CD4-positive, alpha-beta T cell treated with Interleukin-21 for 1 hour (primary cell): ENCODE data around the gene PSRC1.

ENCODE experiments used
- DNase-seq: peaks from one replicate; pipeline ENCODE4 v3.0.0-alpha.2; 2020

PSRC1 gene

DNA sequence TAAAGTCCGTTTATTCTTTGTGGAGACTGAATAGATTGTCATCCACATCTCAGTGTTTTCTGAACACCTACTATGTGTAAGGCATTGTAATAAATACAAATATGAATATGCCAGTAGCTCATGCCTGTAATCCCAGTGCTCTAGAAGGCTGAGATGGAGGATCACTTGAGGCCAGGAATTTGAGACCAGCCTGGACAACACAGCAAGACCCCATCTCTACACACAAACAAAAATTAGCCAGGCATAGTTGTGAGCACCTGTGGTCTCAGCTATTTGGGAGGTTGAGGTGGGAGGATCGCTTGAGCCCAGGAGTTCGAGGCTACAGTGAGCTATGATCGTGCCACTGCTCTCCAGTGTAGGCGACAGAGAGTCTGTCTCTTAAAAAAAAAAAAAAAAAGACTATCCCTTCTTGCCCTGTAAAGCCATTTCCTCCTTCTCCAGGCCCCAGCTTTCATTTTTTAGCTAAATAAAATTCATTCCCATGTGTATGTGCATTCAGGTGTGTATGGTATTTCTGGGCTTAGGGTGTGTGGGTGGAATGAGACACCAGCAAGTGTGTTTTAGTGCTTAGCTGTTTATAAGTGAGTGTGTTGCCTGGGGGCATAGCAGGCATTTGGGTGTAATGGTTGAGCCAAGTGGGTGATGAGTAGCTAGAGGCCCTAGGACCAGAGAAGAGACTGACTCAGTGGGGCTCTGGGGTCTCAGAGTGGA is 25.8 kb downstream of the PSRC1 start:
- no peak for DNase-seq

DNA sequence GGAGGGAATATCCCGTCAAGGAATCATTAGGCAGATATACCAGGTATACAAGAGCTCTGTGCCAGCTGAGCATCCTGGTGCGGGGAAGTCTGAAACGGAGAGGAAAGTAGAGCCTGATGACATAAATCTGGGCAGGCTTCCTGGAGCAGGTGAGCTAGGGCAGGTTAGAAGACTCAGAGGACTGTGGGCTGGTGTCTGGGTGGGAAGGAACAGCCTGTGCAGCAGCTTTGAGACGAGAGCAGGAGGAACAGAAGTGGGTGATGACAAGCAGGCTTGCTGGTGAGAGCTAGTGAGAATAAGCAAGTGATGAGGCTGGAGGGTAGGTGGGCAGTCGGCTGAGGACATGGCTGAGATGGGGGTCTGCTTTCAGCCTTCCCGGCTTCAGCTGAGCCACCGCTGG is 26.9 kb downstream of the PSRC1 start:
- DNase-seq: no peak

DNA sequence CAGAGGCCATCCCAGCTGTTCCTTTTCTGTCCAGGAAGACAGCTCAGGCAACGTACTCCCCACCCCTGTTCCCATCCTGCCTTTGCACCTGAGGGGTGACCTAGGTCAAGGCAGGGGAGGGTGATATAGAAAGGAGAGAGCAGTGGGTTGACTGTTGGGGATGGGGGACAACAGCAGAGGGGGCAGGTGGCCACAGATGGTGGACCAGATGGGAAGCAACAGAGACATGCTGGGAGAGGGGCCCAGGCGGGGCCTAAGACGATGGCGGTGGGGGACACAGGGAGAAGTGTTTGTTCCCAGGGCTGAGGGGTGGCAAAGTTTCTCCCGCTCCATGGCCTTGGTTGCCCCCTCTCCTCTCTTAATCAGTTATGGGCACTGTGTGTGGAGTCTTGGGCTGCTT is 27.3 kb downstream of the PSRC1 start:
- DNase-seq: no peak

DNA sequence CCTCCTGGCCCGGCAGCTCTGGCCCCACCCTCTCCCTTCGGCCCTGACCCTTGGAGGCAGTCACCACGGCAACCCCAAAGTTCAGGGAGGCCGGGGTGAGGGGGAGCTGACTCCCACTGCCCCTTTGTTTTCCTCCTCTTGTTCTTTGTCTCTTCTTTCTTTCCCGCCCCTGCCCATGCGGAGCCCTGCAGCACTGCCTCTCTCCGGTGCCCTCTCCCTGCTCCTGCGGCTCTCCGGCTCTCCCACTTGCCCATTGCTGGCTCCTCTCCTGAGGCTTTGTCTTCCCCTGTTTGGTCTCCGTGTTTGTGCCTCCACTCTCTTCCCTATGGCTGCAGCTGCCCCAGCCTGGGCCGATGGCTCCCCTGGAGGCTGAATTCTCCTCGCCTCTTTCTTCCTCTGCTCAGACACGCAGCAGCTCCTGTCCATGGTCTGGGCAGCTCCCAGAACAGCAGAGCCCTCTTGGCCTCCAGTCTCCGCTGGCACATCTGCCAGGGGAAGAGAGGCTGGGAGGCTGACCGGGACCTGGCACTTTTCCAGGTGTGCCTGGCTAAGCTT is 27.8 kb downstream of the PSRC1 start:
- DNase-seq: no peak

DNA sequence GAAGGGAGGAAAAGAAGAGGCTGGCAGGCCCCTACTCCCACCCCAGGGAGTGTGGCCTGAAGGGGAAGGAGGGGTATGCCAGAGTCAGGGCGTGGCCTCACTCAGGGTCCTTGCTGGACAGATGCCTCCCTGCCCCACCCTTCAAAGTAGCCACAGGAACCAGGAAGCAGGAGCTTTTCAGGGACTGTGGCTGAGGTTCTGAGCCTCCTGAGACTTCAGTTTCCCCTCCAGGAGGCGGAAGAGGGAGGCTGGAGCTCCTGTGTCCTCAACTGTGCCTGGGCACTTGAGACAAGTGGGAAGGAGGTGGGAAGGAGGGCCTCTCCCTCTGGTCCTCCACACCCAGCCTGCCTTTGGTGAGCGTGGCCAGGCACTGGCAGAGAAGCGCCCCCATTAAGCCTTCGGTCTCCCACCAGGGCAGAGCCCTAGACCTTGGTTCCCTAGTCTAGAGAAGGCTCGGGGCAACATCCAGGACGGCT is 28.3 kb downstream of the PSRC1 start:
- DNase-seq: no peak

DNA sequence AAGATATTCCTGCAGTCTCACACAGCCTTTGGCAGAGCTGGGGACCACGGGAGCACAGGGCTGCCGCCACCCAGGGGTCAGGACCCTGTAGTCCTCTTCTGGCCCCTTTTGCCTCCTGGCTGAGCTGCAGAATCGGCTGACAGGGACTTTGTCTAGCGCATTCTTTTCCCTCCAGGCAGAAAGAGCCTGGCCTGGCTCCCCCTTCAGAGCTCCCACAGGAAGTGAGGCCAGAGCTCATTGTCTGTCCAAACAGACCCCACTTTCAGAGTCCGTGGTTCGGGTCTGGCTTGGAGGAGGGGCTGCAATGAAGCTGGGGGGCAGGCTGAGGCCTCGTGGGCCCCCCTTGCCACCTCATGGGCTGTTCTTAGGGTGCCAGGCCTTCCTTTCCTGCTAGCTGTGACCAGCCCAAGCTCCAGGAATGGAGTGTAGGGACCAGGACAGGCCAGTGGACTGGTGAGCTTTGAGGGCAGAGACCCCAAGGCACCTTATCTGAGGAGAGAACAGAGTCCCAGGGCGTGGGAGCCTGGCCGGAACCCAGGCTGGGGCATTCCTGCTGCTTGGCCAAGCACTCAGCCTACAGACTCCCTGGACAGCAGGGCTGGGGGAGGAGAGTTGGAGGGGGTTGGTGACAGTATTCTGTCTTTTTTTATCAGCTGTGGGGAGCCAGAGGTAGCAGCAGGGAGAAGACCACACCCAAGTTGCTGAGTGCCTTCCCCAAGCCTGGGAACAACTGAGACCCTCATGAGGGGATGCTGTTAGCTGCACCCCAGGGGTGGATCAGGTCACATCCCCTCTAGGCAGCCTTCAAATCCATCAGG is 28.9 kb downstream of the PSRC1 start:
- DNase-seq: no peak

DNA sequence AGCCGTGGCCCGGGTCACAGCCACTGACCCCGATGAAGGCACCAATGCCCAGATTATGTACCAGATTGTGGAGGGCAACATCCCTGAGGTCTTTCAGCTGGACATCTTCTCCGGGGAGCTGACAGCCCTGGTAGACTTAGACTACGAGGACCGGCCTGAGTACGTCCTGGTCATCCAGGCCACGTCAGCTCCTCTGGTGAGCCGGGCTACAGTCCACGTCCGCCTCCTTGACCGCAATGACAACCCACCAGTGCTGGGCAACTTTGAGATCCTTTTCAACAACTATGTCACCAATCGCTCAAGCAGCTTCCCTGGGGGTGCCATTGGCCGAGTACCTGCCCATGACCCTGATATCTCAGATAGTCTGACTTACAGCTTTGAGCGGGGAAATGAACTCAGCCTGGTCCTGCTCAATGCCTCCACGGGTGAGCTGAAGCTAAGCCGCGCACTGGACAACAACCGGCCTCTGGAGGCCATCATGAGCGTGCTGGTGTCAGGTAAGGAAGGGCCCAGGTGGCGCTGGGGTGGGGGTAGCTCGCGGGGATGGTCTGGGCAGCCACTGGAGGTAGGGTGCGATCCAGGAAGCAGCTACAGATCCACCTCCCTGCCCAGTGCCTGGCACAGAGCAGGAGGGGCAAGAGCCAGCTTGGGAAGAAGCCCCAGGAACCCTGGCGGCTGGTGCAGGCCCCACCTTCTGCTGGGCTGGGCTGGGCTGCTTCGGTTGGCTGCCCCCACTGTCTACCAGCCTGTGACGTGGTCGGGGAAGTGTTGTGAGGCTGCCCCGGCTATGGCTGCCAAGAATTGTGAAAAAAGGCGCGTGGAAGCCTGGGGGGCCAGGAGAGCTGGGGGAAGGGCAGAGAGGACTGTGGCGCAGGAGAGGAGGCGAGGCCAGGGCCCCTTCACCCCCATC is 29.8 kb downstream of the PSRC1 start:
- DNase-seq: no peak

DNA sequence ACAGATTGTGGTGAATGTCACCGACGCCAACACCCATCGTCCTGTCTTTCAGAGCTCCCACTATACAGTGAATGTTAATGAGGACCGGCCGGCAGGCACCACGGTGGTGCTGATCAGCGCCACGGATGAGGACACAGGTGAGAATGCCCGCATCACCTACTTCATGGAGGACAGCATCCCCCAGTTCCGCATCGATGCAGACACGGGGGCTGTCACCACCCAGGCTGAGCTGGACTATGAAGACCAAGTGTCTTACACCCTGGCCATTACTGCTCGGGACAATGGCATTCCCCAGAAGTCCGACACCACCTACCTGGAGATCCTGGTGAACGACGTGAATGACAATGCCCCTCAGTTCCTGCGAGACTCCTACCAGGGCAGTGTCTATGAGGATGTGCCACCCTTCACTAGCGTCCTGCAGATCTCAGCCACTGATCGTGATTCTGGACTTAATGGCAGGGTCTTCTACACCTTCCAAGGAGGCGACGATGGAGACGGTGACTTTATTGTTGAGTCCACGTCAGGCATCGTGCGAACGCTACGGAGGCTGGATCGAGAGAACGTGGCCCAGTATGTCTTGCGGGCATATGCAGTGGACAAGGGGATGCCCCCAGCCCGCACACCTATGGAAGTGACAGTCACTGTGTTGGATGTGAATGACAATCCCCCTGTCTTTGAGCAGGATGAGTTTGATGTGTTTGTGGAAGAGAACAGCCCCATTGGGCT is 30.6 kb downstream of the PSRC1 start:
- no peak for DNase-seq

DNA sequence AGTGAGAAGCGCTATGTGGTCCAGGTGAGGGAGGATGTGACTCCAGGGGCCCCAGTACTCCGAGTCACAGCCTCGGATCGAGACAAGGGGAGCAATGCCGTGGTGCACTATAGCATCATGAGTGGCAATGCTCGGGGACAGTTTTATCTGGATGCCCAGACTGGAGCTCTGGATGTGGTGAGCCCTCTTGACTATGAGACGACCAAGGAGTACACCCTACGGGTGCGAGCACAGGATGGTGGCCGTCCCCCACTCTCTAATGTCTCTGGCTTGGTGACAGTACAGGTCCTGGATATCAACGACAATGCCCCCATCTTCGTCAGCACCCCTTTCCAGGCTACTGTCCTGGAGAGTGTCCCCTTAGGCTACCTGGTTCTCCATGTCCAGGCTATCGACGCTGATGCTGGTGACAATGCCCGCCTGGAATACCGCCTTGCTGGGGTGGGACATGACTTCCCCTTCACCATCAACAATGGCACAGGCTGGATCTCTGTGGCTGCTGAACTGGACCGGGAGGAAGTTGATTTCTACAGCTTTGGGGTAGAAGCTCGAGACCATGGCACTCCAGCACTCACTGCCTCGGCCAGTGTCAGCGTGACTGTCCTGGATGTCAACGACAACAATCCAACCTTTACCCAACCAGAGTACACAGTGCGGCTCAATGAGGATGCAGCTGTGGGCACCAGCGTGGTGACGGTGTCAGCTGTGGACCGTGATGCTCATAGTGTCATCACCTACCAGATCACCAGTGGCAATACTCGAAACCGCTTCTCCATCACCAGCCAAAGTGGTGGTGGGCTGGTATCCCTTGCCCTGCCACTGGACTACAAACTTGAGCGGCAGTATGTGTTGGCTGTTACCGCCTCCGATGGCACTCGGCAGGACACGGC is 31.4 kb downstream of the PSRC1 start:
- no peak for DNase-seq

DNA sequence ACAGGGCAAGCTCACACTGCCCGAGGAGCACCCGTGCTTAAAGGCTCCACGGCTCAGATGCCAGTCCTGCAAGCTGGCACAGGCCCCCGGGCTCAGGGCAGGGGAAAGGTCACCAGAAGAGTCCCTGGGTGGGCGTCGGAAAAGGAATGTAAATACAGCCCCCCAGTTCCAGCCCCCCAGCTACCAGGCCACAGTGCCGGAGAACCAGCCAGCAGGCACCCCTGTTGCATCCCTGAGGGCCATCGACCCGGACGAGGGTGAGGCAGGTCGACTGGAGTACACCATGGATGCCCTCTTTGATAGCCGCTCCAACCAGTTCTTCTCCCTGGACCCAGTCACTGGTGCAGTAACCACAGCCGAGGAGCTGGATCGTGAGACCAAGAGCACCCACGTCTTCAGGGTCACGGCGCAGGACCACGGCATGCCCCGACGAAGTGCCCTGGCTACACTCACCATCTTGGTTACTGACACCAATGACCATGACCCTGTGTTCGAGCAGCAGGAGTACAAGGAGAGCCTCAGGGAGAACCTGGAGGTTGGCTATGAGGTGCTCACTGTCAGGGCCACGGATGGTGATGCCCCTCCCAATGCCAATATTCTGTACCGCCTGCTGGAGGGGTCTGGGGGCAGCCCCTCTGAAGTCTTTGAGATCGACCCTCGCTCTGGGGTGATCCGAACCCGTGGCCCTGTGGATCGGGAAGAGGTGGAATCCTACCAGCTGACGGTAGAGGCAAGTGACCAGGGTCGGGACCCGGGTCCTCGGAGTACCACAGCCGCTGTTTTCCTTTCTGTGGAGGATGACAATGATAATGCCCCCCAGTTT is 32.3 kb downstream of the PSRC1 start:
- DNase-seq: no peak

DNA sequence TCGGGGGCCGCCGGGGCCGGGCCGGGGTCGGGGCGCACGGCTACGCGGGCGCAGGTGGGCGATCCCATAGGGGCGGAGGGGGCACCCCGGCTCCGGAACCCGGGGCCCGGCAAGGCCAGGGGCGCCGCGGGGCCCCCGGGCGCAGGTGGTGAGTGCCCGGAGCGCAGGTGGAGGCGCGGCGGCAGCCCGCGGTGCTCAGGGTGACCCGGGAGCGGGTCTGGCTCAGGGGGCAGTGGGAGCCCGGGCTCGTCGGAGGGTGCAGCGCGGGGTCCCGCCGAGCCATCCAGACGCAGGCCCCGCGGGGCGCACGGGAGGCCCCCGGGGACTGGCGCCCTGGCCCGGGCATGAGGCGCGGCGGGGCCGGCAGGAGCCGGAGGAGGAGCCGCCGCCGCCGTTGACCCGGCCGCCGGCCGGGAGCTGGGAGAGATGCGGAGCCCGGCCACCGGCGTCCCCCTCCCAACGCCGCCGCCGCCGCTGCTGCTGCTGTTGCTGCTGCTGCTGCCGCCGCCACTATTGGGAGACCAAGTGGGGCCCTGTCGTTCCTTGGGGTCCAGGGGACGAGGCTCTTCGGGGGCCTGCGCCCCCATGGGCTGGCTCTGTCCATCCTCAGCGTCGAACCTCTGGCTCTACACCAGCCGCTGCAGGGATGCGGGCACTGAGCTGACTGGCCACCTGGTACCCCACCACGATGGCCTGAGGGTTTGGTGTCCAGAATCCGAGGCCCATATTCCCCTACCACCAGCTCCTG is 33.1 kb downstream of the PSRC1 start:
- DNase-seq: no peak

DNA sequence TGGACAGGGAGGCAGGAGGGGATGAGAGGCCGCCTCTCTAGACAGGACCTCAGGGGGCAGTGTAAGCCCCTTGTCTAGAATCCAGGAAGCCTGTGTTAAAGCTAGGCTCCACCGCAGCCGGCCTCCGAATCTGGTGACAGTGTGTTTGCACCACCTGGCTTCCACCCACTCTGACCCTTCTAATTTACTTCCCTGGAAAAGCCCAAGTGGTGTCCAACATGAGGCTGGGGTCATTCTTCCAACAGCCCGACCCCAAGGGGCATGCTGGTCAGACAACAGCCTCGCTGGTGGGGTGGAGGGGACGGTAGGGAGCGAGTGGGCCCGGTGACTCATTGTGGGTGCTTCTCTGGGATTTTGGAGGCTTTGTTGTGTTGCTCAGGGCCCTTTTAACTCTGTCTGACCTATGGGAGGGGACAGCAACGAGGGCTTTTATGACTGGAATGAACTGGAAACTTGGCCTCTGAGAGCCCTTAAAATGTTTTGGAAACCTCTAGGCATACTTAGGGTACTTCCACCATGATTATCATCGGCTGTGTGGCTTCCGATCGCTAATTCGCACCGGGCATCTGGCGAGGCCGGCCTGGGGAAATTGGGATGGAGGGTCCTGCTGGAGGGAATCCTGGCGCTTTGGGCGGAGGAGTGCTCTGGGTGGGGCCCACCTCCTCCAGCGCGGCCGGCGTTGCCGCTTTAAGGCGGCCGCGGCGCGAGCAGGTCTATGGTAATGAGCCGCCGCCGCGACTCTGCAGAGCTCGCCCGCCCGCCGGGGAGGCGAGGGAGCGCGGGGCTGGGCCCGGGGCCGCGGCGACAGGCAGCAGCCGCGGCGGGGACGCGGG is 33.9 kb downstream of the PSRC1 start, which contains the start of gene CELSR2:
Gene CELSR2, plus strand, starts transcription at position 743 of the 833 bp plus-strand sequence. CDS start 541 bp downstream, outside the sequence.
- DNase-seq: peak; percentile 67

DNA sequence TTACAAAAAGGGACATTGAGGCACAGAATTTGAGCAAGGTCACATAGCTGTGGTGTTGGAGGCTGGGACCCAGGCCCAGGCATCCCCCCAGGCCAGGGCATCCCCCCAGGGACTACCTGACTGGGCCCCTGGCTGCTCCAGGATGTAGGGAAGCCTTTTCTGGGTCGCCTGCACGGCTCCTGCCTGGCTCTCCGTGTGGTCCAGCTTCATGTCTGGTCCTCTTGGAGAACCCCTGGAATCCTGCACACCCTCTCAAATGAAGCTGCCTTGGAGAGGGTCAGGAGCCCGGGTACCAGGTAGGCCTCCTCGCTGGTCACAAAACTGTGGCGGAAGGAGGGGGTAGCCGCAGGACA is 34.5 kb downstream of the PSRC1 start:
- no peak for DNase-seq

DNA sequence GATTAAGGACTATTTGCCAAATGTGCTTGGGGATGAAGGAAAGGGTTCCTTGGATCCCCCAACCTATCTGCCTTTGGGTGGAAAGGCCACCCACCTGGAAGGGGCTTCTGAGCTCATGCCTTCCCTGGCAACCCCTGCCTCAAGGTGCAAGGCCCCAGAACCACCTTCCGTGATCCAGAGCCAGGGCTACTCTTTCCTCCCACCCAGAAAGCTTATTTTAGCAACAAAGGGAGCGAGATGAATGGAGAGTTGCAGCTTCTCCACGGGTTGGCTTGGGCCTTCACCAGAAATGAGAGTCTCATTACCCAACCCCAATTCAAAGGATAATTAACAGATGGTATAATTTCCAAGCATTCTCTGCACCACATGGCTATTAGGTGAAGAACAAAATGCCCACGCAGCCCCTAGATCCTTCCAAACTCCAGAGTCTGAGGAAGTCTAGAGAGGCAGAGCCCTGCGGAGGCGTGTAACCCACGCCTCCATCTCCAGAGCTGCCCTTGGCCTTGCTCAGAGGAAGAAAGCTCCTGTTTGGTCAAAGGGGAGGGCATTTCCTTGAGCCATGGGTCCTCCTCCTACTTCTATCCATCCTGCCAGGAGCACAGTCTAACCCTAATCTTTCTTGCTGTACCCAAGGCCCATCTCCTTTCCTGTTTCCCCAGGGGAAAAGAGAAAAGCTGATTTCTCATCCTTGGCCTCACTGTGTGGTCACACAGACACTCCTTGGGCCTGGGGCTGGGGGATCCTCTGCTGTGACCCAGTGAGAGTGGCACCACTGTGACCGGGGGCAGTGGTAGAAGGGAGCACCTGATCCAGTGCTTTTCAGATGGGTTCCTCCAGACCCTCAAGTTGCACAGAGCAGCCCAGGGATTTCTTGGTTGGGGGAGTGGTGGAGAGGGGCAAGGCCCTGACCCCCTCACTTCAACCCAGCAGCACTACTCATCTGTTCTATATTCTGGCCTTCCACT is 35.3 kb downstream of the PSRC1 start:
- no peak for DNase-seq

DNA sequence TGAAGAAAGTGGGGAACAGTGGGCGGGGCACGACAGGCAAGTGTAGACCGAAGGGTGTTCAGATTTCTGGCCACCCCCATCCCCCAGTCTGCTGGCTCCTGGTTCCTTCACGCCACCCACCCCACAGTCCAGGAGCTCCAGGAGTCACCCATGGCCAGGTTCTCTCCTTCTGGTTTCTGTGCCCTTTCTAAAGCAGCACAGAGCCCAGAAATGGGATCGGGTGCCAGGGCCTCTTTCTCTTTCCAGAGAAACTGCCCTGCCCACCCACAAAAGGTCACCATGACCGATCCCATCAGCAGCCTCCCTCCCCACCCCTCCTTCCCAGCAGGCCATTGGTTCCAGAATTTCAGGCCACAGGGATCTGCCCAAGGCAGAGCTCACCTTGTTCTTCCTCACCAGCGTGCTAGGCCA is 36.8 kb downstream of the PSRC1 start:
- DNase-seq: no peak

DNA sequence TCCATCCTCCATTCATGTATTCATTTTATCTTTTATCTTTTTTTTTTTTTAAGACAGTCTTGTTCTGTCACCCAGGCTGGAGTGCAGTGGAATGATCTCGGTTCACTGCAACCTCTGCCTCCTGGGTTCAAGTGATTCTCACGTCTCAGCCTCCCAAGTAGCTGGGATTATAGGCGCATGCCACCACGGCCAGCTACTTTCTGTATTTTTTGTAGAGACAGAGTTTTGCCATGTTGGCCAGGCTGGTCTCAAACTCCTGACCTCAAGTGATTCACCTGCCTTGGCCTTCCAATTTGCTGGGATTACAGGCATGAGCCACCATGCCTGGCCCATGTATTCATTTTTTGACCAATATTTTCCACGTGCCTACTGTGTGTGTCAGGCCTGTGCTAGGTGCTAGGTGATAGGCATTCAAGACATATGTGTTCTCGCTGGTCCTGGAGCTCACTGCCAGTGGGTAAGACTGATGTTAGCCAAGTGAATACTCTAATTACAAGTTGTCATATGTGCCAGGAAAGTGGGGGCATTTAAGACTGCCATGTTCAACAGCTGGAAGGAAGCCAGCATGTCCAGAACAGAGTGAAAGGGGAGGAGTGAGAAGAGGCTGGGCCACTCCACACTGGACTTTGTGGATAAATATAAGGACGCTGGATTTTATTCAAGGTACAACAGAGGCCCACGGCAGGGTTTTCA is 38.9 kb downstream of the PSRC1 start:
- no peak for DNase-seq

DNA sequence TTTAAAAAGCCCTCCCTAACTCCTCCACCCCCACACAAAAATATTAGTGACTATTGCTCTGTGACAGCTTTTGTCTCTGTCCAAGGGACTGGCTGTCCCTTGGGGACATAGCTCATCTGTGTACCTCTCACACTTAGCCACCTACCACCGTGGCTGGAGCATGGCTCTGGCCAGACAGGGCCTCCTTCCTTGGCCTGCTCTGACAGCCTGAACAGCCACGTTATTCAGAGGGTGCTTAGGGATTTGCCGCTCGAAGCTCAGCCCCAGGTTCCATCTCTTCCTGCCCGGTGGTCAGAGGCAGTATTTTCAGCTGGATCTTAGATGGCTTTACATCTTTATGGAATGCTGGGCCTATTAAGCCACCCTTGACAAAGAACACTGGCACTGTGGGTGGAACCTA is 39.7 kb downstream of the PSRC1 start:
- no peak for DNase-seq
